LNCaP clone FGC (cell line): ENCODE measurements around the gene TMEM54.
A peak's percentile ranks its signal among the peaks of the same experiment; 100 is the strongest.

ENCODE experiments used
- DNase-seq: peaks from one replicate; pipeline ENCODE4 v3.0.0-alpha.2; 2011; ENCODE audit warnings: low read depth
- H3K4me3 ChIP-seq: 2 replicates; pipeline ENCODE4 v1.5.1; 2011; ENCODE audit warnings: mild to moderate bottlenecking, low read depth, low read length, control low read depth
- TF ChIP-seq, protein P1 (sequence below): IDR thresholded peaks from 2 replicates; pipeline ENCODE4 v1.5.1; 2012; ENCODE audit warnings: mild to moderate bottlenecking; ENCODE audit not compliant: control insufficient read depth, insufficient read depth; ENCODE audit errors: extremely low read depth

TMEM54 gene

DNA sequence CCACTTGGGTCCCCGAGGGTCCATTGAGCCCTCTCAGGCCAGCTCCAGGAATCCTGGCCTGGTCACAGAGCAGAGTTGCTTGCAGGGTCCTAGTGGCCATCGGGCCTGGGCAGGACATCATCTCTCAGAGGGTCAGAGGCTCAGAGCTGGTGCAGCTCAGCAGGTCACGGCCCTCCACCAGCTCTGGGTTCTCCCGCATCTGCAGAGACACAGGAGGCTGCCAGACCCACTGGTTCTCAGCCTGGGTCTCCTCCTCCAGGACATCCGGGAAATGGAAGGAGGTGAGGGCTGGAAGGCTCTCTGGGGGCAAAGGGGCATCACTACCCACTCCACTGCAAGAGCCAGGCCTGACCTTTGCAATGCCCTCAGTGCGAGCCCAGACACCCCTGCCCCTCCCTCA is 6.5 kb downstream of the TMEM54 start:
- H3K4me3 ChIP-seq = no peak overlapping the region
- no peak for DNase-seq
- TF ChIP-seq, protein P1, sequence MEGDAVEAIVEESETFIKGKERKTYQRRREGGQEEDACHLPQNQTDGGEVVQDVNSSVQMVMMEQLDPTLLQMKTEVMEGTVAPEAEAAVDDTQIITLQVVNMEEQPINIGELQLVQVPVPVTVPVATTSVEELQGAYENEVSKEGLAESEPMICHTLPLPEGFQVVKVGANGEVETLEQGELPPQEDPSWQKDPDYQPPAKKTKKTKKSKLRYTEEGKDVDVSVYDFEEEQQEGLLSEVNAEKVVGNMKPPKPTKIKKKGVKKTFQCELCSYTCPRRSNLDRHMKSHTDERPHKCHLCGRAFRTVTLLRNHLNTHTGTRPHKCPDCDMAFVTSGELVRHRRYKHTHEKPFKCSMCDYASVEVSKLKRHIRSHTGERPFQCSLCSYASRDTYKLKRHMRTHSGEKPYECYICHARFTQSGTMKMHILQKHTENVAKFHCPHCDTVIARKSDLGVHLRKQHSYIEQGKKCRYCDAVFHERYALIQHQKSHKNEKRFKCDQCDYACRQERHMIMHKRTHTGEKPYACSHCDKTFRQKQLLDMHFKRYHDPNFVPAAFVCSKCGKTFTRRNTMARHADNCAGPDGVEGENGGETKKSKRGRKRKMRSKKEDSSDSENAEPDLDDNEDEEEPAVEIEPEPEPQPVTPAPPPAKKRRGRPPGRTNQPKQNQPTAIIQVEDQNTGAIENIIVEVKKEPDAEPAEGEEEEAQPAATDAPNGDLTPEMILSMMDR = no peak

DNA sequence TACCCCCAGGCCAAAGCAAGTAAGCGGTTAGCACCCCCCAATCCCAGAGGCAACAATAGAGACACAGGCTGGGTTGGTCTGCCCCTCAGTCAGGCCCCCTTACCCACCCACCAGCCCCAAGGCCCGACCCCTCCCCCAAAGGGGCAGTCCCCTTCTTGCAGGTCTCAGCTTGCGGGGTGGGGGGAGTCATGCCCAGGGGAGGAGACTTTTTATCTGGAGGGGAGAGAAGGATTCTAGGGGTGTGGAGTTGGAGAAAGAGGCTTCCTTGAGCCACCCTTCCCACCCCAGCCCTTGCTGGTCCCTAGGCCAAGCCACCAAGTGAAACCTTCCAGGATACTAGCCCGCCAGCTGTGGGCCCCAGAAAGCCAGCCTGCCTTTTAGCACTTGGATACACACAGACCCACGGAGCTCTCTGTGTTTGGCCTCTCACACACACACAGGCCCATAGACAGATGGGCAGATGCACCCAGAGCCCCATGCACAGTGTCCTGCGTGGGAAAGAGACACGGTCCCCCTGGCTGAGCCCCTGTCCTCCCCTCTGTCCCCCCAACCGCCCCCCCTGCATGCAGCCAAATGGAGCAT is 7.1 kb downstream of the TMEM54 start:
- TF ChIP-seq, protein P1 = no peak
- H3K4me3 ChIP-seq = no peak overlapping the region
- no peak for DNase-seq

DNA sequence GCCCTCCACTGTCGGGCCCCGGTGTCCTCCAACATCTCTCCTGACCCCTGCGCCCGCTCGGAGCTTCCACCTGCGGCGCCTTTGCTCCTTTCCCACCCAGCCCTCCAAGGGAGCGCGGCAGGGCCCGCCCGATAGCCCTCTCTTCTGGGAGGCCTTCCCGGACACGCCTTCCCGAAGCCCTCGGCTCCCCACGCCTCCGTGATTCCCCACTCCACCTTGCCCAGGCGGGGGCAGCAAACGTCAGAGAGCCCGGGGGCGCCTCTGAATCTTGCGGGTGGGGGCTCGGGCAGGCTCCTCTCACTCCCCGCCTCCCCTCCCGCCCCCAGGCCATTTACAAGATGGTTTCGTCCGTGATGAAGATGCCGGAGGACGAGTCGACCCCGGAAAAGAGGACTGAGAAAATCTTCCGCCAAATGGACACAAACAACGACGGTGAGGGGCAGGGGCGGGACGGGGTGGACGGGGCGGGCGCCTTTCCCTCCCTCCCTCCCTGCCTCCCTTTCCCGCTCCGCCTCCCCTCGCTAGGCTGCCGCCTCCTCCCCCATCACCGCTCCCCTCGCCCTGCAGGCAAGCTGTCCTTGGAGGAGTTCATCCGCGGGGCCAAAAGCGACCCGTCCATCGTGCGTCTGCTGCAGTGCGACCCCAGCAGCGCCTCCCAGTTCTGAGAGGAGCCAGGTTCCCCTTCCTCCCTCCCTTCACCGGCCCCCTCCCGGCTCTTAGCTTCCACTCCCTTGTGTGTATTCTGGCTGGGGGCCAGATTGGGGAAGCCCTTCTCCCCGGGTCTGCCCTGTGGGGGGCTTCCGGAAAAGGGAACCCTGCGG is 7.8 kb downstream of the TMEM54 start:
- no peak overlapping the region for H3K4me3 ChIP-seq
- DNase-seq = no peak
- TF ChIP-seq, protein P1 = no peak

DNA sequence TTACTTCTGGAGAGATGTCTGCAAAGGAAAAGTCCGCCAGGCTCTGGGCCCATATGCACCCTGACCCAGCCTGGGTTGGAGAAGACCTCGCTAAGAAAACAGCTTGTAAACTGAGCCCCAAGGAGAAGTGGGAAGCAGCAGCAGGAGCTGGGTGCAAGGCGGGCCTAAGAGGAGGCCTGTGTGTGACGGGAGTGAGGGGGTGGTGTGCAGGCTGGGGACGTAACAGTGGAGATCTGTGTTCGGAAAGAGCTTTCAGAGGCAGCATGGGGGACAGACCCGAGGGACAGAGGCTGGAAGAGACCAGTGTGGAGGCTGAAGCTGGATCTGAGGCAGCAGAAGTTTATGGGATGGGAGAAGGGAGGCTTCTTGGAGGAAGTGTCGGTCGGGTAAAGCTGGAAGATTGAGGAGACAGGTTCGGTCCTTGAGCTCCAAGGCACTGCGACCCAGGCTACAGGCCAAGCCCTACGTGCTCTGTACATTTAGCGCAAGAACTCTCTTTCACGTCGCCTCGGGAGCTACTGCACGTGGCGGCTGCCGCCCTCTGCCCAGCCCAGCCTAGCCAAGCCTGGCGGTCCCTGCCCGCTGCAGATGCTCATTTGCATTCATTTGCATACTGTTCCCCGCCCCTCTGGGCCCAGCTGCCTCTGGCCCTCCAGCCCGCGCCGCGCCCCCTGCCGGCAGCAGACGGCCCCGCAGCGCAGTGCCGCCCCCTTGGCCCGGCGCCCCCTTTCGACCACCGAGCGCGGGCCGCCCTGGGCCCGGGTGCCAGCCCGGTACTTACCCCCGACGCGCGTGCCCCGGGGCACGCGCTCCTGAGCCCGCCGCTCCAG is 8.6 kb downstream of the TMEM54 start:
- no peak for DNase-seq
- no peak overlapping the region for H3K4me3 ChIP-seq
- TF ChIP-seq, protein P1 = peak; percentile 24; the same call in 1 of the 2 replicates

DNA sequence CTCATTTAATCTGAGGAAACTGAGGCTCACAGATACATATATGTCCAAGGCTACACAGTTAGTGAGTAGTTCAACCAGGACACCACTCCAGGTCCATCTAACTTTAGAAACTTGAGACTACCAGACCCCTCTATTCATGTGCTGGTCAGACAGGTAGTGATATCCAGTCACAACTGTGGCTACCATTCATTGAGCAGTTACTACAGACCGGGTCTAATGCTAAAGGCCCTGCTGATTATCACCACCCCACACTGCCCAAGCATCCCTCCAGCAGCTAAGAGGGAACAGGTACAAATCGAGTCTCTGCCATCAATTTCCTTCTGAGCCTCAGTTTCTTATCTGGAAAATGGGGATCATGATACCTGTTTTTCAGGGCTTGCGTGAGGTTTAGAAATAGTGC is 9.6 kb downstream of the TMEM54 start:
- H3K4me3 ChIP-seq = no peak overlapping the region
- TF ChIP-seq, protein P1 = no peak
- DNase-seq = no peak

DNA sequence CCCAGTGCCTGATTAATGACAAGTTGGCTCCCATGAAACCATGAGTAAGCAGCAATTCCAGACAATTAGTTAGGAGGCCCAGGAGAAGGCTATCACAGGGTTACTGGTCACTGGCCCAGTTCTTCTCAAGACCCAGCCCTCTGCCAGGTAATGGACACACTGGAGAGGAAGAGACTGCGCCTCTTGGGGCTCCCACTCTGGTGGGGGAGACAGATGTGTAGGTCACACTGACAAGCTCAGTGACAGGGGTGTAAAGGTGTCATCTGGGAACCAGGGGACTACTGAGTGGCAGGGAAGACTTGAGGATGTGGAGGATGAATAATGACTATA is 10.0 kb downstream of the TMEM54 start:
- no peak overlapping the region for H3K4me3 ChIP-seq
- TF ChIP-seq, protein P1 = no peak
- no peak for DNase-seq
